ENCODE results near the gene TBX2.
"Not testable (repeated sequence)": the region's sequence is repeated elsewhere in the genome, so short reads cannot be mapped to it uniquely, and the experiment has no call there.

Gene TBX2

DNA sequence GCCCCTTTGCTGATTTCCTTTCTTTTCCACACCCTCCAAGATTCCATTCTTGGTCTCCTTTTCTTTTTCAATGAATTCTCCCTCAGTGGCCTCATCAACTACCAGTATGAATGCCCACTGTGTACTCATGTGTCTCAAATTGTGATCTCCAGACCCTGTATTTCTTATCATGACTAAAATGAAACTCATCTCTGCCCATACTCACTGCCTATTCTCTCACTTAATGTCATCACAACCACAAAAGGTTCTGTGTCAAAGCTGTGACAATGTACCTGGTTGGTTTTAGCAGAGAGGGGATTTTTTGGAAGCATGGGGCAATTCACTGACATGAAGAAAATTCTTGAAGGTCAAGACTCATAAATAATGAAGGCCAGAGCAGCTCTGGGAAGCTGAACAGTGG lies 41.1 kb downstream of the TBX2 start:
- POLR2A ChIA-PET: no interaction called here
- no peak for DNase-seq (ENCODE audit: low read depth, low spot score)
- CTCF ChIA-PET: interaction anchor here (1.5 kb wide), 1 partner anchor 24 kb away, joined by 5 read pairs; no protein-coding TSS in a partner anchor
- TF ChIP-seq, protein P1, sequence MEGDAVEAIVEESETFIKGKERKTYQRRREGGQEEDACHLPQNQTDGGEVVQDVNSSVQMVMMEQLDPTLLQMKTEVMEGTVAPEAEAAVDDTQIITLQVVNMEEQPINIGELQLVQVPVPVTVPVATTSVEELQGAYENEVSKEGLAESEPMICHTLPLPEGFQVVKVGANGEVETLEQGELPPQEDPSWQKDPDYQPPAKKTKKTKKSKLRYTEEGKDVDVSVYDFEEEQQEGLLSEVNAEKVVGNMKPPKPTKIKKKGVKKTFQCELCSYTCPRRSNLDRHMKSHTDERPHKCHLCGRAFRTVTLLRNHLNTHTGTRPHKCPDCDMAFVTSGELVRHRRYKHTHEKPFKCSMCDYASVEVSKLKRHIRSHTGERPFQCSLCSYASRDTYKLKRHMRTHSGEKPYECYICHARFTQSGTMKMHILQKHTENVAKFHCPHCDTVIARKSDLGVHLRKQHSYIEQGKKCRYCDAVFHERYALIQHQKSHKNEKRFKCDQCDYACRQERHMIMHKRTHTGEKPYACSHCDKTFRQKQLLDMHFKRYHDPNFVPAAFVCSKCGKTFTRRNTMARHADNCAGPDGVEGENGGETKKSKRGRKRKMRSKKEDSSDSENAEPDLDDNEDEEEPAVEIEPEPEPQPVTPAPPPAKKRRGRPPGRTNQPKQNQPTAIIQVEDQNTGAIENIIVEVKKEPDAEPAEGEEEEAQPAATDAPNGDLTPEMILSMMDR (IDR thresholded peaks at IDR 0.05; ENCODE audit: insufficient read depth, low read length, missing control alignments): no peak
- no peak overlapping the region for H3K4me3 ChIP-seq (ENCODE audit: low read depth, low read length)

DNA sequence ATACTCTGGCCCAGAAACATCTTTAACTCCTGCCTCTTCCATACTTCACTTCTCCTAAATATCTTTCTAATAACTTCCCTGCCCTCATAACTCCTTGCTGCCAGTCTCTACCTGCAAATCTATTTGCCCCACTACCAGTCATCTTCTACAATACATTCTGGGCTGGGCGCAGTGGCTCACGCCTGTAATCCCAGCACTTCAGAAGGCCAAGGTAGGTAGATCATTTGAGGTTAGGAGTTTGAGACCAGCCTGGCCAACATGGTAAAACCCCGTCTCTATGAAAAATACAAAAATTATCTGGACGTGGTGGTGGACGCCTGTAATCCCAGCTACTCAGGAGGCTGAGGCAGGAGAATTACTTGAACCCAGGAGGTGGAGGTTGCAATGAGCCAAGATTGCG lies 41.9 kb downstream of the TBX2 start:
- POLR2A ChIA-PET, CTCF ChIA-PET: not testable (repeated sequence)

DNA sequence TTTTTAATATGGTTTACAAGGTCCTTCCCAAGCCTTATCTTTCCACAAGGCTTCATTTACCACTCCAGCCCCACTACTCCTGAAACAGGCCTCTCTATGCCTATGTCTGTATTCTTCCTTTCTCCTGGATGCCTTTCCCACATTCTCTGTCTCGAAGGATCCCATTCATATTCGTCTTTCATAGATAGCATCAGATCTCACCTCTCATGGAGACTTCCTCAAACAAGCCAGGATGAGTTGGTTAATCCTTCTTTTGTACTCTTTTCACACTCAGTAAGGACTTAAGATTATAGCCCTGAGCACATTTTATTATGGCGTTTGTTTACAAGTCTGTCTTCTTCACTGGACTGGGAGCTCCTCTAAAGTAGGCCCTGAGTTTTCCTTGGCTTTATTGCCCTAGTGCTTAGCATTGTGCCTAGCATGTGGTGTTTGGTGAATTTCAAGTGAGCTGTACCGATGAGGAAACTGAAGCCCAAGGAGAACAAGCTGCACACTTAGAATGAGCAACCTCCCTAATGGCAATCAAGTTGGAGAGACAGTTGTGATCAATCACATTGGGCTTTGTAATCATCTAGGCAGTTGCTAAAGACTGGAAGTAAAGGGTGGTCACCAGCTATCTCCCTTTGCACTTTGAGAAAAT lies 42.6 kb downstream of the TBX2 start:
- DNase-seq (ENCODE audit: low read depth, low spot score): no peak
- ChIA-PET CTCF (no interaction called here), POLR2A (no interaction called here)
- no peak overlapping the region for H3K4me3 ChIP-seq (ENCODE audit: low read depth, low read length)
- TF ChIP-seq, protein P1 (IDR thresholded peaks at IDR 0.05; ENCODE audit: insufficient read depth, low read length, missing control alignments): no peak

More for the DNA sequence above, 41.9 kb downstream of the TBX2 start:
- not testable (repeated sequence) for DNase-seq (ENCODE audit: low read depth, low spot score); H3K4me3 ChIP-seq (ENCODE audit: low read depth, low read length)

DNA sequence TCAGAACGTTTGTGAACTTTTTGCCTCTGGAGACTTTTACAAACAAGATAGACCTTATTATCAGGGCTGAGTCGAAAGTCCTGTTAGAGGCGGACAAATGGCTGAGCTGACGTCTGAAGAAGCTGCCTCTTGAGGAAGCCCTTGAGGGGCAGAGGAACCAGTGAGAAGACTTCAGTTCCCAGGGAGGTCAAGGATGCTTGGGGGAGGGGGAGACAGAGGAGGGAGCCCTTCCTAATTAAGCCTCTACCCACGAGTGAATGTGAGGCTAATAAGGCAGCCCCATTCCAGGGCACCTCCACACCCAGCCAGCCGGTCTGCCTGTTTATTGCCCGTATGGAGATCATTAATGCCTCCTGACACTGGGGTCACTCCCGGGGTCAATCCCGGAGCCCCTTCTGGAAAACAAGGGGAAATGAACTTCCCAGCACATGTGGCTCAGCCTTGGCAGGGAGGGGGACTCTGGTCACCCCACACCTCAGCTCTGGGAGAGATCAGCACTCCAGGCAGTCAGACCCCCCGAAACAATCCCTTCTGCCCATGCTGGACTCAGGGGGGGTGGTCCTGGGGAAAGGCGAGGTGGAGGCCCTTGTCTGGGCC lies 43.3 kb downstream of the TBX2 start:
- ChIA-PET POLR2A (no interaction called here), CTCF (no interaction called here)
- TF ChIP-seq, protein P1 (IDR thresholded peaks at IDR 0.05; ENCODE audit: insufficient read depth, low read length, missing control alignments): no peak
- H3K4me3 ChIP-seq (ENCODE audit: low read depth, low read length): no peak overlapping the region
- no peak for DNase-seq (ENCODE audit: low read depth, low spot score)

DNA sequence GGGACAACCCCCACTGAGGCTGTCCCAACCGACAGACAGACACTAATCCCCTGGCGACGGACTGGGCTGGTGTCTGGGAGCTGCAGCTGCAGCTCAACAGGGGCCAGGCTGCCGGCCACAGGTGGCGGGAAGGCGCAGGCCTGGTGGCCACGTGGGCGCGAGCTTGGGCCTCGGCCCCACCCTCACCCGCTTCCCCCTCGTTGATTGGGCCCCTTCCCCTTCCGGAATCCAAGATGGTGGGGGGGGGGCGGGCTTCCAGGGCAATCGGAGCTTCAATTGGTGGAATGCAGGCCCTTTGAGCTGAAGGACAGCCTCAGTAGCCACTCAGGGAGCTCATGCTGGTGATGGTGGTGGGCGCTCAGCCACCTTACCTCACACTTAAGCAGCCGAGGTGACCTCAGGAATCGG lies 43.8 kb downstream of the TBX2 start:
- TF ChIP-seq, protein P1 (IDR thresholded peaks at IDR 0.05; ENCODE audit: insufficient read depth, low read length, missing control alignments): no peak
- DNase-seq (ENCODE audit: low read depth, low spot score): no peak
- ChIA-PET CTCF (no interaction called here), POLR2A (no interaction called here)
- H3K4me3 ChIP-seq (ENCODE audit: low read depth, low read length): no peak overlapping the region

DNA sequence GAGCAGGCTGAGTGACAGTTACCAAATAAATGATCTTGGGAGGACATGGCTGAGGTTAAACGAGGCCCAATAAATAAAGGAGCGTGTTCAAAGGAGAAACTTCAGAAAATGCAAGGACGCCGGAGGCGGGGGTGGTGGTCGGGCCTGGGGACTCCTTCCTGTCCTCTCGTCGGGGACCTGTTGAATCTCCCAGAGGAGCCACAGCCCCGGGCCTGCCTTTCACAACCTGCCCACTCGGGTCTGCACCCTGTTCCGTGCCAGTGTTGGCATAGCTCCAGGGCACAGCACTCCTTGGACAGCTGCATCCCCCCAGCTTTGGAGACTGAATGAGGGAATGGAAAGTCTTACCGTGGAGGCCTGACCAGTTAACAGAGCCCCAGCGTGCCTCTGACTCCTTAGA lies 44.4 kb downstream of the TBX2 start:
- TF ChIP-seq, protein P1 (IDR thresholded peaks at IDR 0.05; ENCODE audit: insufficient read depth, low read length, missing control alignments): no peak
- no peak for DNase-seq (ENCODE audit: low read depth, low spot score)
- CTCF ChIA-PET: no interaction called here
- POLR2A ChIA-PET: no interaction called here
- H3K4me3 ChIP-seq (ENCODE audit: low read depth, low read length): no peak overlapping the region

DNA sequence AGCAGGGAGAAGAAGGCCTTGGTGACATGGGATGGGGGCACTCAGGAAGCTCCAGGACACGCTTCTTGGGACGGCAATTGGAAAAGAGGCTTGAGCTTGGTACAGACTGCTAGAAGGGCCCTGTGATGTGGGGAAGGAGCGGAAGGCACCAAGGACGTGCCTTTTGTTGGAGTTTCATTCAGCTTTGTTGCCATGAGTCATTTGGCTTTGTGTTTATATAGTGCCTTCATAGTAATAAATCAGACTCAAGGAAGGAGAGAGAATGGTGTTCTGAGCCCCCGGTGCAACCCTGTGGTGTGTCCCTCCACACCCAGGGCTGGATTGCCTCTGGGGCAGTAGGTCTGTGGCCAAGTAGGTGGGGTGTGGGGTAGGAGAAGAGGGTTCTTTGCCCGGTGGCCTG lies 45.2 kb downstream of the TBX2 start:
- ChIA-PET CTCF (no interaction called here), POLR2A (no interaction called here)
- TF ChIP-seq, protein P1 (IDR thresholded peaks at IDR 0.05; ENCODE audit: insufficient read depth, low read length, missing control alignments): no peak
- DNase-seq (ENCODE audit: low read depth, low spot score): no peak
- H3K4me3 ChIP-seq (ENCODE audit: low read depth, low read length): no peak overlapping the region
